OCI-LY1 (cell line): Measurements from ENCODE around the gene OLA1.

Source experiments
- CTCF ChIP-seq: fragments of 200-600 bp; sonication (generic), shearing (Covaris generic); IDR thresholded peaks from 2 replicates; pipeline ENCODE4 v1.5.1; 2017; ENCODE audit warnings: mild to moderate bottlenecking, antibody characterized with exemption, low read length, moderate library complexity, mixed read lengths
- EZH2 ChIP-seq: fragments of 200-600 bp; sonication (generic), shearing (Covaris generic); IDR thresholded peaks from 2 replicates; pipeline ENCODE4 v1.8.0; 2017; ENCODE audit warnings: borderline replicate concordance, mixed run types, mild to moderate bottlenecking, antibody characterized with exemption, low read length, moderate library complexity, mixed read lengths

GRCh38 chr2:174106736-174107135 is 141.6 kb downstream of the OLA1 start:
- TF ChIP-seq CTCF (no peak), EZH2 (no peak)
